Esophagus (tissue), 2 donors: ENCODE measurements around the gene RAVER1. TPM values are rescaled to one million over a fixed set of nuclear protein-coding genes. Genes with fewer than 3 reads are reported as not detected.
"Not testable (repeated sequence)": the region's sequence is repeated elsewhere in the genome, so short reads cannot be mapped to it uniquely, and the experiment has no call there.

Source experiments
- H3K27ac ChIP-seq, 2 donors: one replicate each; pipeline ENCODE4 v1.5.1; 2013; ENCODE audit warnings: low read depth in 2 of 2, mild to moderate bottlenecking in 2 of 2, inconsistent platforms in 1 of 2, low read length in 1 of 2, moderate library complexity in 1 of 2
- H3K27me3 ChIP-seq, 2 donors: one replicate each; pipeline ENCODE4 v1.6.1; 2013; ENCODE audit warnings: low read length in 2 of 2, control low read depth in 1 of 2, mild to moderate bottlenecking in 1 of 2; ENCODE audit not compliant: insufficient read depth in 2 of 2, control insufficient read depth in 1 of 2
- H3K36me3 ChIP-seq, 2 donors: one replicate each; pipeline ENCODE4 v1.6.1; 2013; ENCODE audit warnings: low read length in 1 of 2; ENCODE audit not compliant: control insufficient read depth in 2 of 2, insufficient read depth in 2 of 2
- H3K4me1 ChIP-seq, 2 donors: one replicate each; pipeline ENCODE4 v1.6.1; 2013; ENCODE audit warnings: low read length in 1 of 2; ENCODE audit not compliant: control insufficient read depth in 2 of 2, insufficient read depth in 2 of 2
- H3K4me3 ChIP-seq, 2 donors: one replicate each; pipeline ENCODE4 v1.5.1; 2013; ENCODE audit warnings: low read length in 2 of 2, mild to moderate bottlenecking in 2 of 2, low read depth in 1 of 2, moderate library complexity in 1 of 2
- H3K9me3 ChIP-seq, 2 donors: one replicate each; pipeline ENCODE4 v1.6.1; 2013; ENCODE audit warnings: mild to moderate bottlenecking in 2 of 2, low read depth in 1 of 2, low read length in 1 of 2, moderate library complexity in 1 of 2; ENCODE audit not compliant: control insufficient read depth in 2 of 2, insufficient read depth in 1 of 2
- WGBS, 2 donors: extraction: QIAGEN DNeasy Blood & Tissue Kit; methylation state at CpG; one replicate each; pipeline ENCODE4 v1.1.7; 2013; 5-methylcytosine and 5-hydroxymethylcytosine counted together
- polyA plus RNA-seq, 2 donors: library from polyadenylated mRNA; stranded (reverse); fragments of 200-250 nt; gene quantifications; one replicate each; pipeline ENCODE4 v1.2.3, GENCODE V29; 2013
- donor health status: healthy with polysubstance abuse.
- donor health status: Bipolar disorder and iron deficiency.

Gene RAVER1
- polyA plus RNA-seq, 2 donors: 7.1 to 8.2 TPM

GRCh38 chr19:10346509-10346908, 13.2 kb upstream of the RAVER1 start:
- Histone ChIP-seq H3K9me3 (no peaks in the 10 kb centered on the region), H3K27me3 (no peaks in the 10 kb centered on the region), H3K4me1 (no peaks in the 10 kb centered on the region), H3K36me3 (peaks cover 3 to 6% of the 10 kb centered on the region in 2 donors), H3K27ac (no peak overlapping the region), H3K4me3 (no peak overlapping the region)
- WGBS, 2 donors: 77 to 82% methylated on average over 10 of the region's 10 CpGs

GRCh38 chr19:10344780-10345179, 11.5 kb upstream of the RAVER1 start:
- H3K36me3 ChIP-seq: peaks cover 0 to 2% of the 10 kb centered on the region in 2 donors
- H3K27me3 ChIP-seq: no peaks in the 10 kb centered on the region
- no peaks in the 10 kb centered on the region for H3K9me3 ChIP-seq
- no peaks in the 10 kb centered on the region for H3K4me1 ChIP-seq
- H3K4me3 ChIP-seq: no peak overlapping the region
- WGBS, 2 donors: 93% methylated on average over 10 of the region's 10 CpGs
- H3K27ac ChIP-seq: no peak overlapping the region

- H3K27ac ChIP-seq: no peak overlapping the region
- H3K4me3 ChIP-seq: no peak overlapping the region
- no peaks in the 10 kb centered on the region for H3K36me3 ChIP-seq
- H3K4me1 ChIP-seq: peaks cover 0 to 3% of the 10 kb centered on the region in 2 donors
- no peaks in the 10 kb centered on the region for H3K27me3 ChIP-seq
- 74 to 77% methylated on average over 2 of the region's 2 CpGs for WGBS, 2 donors
- no peaks in the 10 kb centered on the region for H3K9me3 ChIP-seq
Observed at GRCh38 chr19:10343495-10343894, 10.2 kb upstream of the RAVER1 start.

GRCh38 chr19:10339977-10340376, 6.6 kb upstream of the RAVER1 start:
- peaks cover 0 to 3% of the 10 kb centered on the region in 2 donors for H3K4me1 ChIP-seq
- no peaks in the 10 kb centered on the region for H3K36me3 ChIP-seq
- no peaks in the 10 kb centered on the region for H3K27me3 ChIP-seq
- H3K27ac ChIP-seq: no peak overlapping the region
- WGBS, 2 donors: 85 to 86% methylated on average over 5 of the region's 5 CpGs
- no peaks in the 10 kb centered on the region for H3K9me3 ChIP-seq
- no peak overlapping the region for H3K4me3 ChIP-seq

- no peak within 1 kb of the TSS for H3K27ac ChIP-seq
- no peaks in the 10 kb centered on the region for H3K27me3 ChIP-seq
- H3K4me1 ChIP-seq: peaks cover under 1 to 3% of the 10 kb centered on the region in 2 donors
- WGBS, 2 donors: 59 to 63% methylated on average over 12 to 14 of the region's 14 CpGs
- no peaks in the 10 kb centered on the region for H3K9me3 ChIP-seq
- peak within 1 kb of the TSS; percentile 22 to 33 for H3K4me3 ChIP-seq
- H3K36me3 ChIP-seq: no peaks in the 10 kb centered on the region
Observed at GRCh38 chr19:10339380-10339960, 6.1 kb upstream of the RAVER1 start, which contains the start of gene ICAM3. Gene ICAM3 (minus strand): TSS chr19:10339624. CDS start chr19:10339614, 10 bp downstream.

GRCh38 chr19:10338940-10339339, 5.6 kb upstream of the RAVER1 start:
- Histone ChIP-seq H3K9me3 (no peaks in the 10 kb centered on the region), H3K27me3 (no peaks in the 10 kb centered on the region), H3K27ac (no peak overlapping the region), H3K4me1 (peaks cover 3 to 5% of the 10 kb centered on the region in 2 donors), H3K4me3 (peak overlapping the region; percentile 22 to 33), H3K36me3 (no peaks in the 10 kb centered on the region)
- 76% methylated on average over 6 of the region's 6 CpGs for WGBS, 2 donors

GRCh38 chr19:10336725-10337124, 3.4 kb upstream of the RAVER1 start:
- peaks cover 7 to 14% of the 10 kb centered on the region in 2 donors for H3K4me1 ChIP-seq
- H3K27ac ChIP-seq, H3K9me3 ChIP-seq, H3K36me3 ChIP-seq, H3K27me3 ChIP-seq, H3K4me3 ChIP-seq: not testable (repeated sequence)
- WGBS, 2 donors: 88 to 91% methylated on average over 9 of the region's 9 CpGs

GRCh38 chr19:10335352-10335985, 2.1 kb upstream of the RAVER1 start:
- H3K27me3 ChIP-seq: no peaks in the 10 kb centered on the region
- H3K27ac ChIP-seq: no peak overlapping the region
- H3K4me3 ChIP-seq: peak overlapping the region in 1 of 2 donors; percentile 78
- peaks cover 0 to under 1% of the 10 kb centered on the region in 2 donors for H3K36me3 ChIP-seq
- no peaks in the 10 kb centered on the region for H3K9me3 ChIP-seq
- WGBS, 2 donors: 65 to 68% methylated on average over 26 of the region's 26 CpGs
- peaks cover 7 to 14% of the 10 kb centered on the region in 2 donors for H3K4me1 ChIP-seq

- Histone ChIP-seq H3K4me1 (peaks cover 7 to 14% of the 10 kb centered on the region in 2 donors), H3K36me3 (peaks cover 0 to 5% of the 10 kb centered on the region in 2 donors), H3K4me3 (peak overlapping the region; percentile 78 to 95), H3K27ac (peak overlapping the region; percentile 79 to 92), H3K27me3 (no peaks in the 10 kb centered on the region), H3K9me3 (no peaks in the 10 kb centered on the region)
- 16% methylated on average over 59 of the region's 59 CpGs for WGBS, 2 donors
Observed at GRCh38 chr19:10334588-10335351, 1.4 kb upstream of the RAVER1 start.
